Left renal pelvis (tissue), 4 donors: Measurements from ENCODE around the gene SLC6A3. TPM values are rescaled to one million over a fixed set of nuclear protein-coding genes. Genes with fewer than 3 reads are reported as not detected.

Experiments used
- DNase-seq, 4 donors: peaks; one replicate each; pipeline ENCODE4 v3.0.0-alpha.2; 2013; ENCODE audit warnings: low read depth in 4 of 4, low spot score in 3 of 4
- polyA plus RNA-seq, 4 donors: library from polyadenylated mRNA; unstranded; fragments of 120-200 nt; gene quantifications; one replicate each; pipeline ENCODE4 v1.2.1, GENCODE V29; 2013; ENCODE audit not compliant: insufficient read length in 4 of 4

The SLC6A3 gene
- polyA plus RNA-seq, 4 donors: 0.14 to 0.72 (median 0.56) TPM

- no peak for DNase-seq
Observed at GRCh38 chr5:1392261-1392660, 53.0 kb downstream of the SLC6A3 start.

GRCh38 chr5:1391691-1392090 is 53.5 kb downstream of the SLC6A3 start:
- no peak for DNase-seq

- no peak for DNase-seq
Observed at GRCh38 chr5:1390861-1391600, 54.2 kb downstream of the SLC6A3 start.

- no peak for DNase-seq
Observed at GRCh38 chr5:1390333-1390732, 54.9 kb downstream of the SLC6A3 start.

GRCh38 chr5:1388383-1388967 is 56.8 kb downstream of the SLC6A3 start:
- DNase-seq: no peak

GRCh38 chr5:1387876-1388275 is 57.4 kb downstream of the SLC6A3 start:
- no peak for DNase-seq

GRCh38 chr5:1387059-1387755 is 58.0 kb downstream of the SLC6A3 start:
- DNase-seq: no peak

GRCh38 chr5:1386274-1386717 is 58.9 kb downstream of the SLC6A3 start:
- DNase-seq: peak in 1 of 4 donors; percentile 7

- peak in 1 of 4 donors; percentile 27 for DNase-seq
Observed at GRCh38 chr5:1385395-1386273, 59.6 kb downstream of the SLC6A3 start.

- no peak for DNase-seq
Observed at GRCh38 chr5:1384521-1384920, 60.7 kb downstream of the SLC6A3 start.

- no peak for DNase-seq
Observed at GRCh38 chr5:1383886-1384401, 61.3 kb downstream of the SLC6A3 start.

GRCh38 chr5:1383344-1383743 is 61.9 kb downstream of the SLC6A3 start:
- no peak for DNase-seq

- no peak for DNase-seq
Observed at GRCh38 chr5:1382248-1382700, 63.0 kb downstream of the SLC6A3 start.

GRCh38 chr5:1381370-1382247 is 63.6 kb downstream of the SLC6A3 start:
- no peak for DNase-seq

- DNase-seq: no peak
Observed at GRCh38 chr5:1380910-1381309, 64.3 kb downstream of the SLC6A3 start.

GRCh38 chr5:1380011-1380817 is 65.0 kb downstream of the SLC6A3 start:
- no peak for DNase-seq

GRCh38 chr5:1378866-1379659 is 66.2 kb downstream of the SLC6A3 start:
- no peak for DNase-seq

- DNase-seq: no peak
Observed at GRCh38 chr5:1378096-1378495, 67.1 kb downstream of the SLC6A3 start.
